Skin of body (tissue), 2 donors: ENCODE data around the gene PBX1. TPM values are rescaled to one million over a fixed set of nuclear protein-coding genes. Genes with fewer than 3 reads are reported as not detected.
A peak's percentile ranks its signal among the peaks of the same experiment; 100 is the strongest.
"Not testable (repeated sequence)": the region's sequence is repeated elsewhere in the genome, so short reads cannot be mapped to it uniquely, and the experiment has no call there.

ENCODE experiments used
- DNase-seq: peaks from one replicate; lab custom pipeline; 2025; lab: John Stamatoyannopoulos, UW
- total RNA-seq: library from RNA; depleted of rRNA; stranded (reverse); fragments of >200 nt; gene quantifications from one replicate; pipeline ENCODE4 v1.2.3, GENCODE V29; 2014

Gene PBX1
- total RNA-seq, 1 donor from 2014 or later = 57.2 TPM

- DNase-seq = no peak
Measured at GRCh38 chr1:164640686-164641352, 81.8 kb downstream of the PBX1 start.

GRCh38 chr1:164641353-164641730 lies 82.4 kb downstream of the PBX1 start:
- no peak for DNase-seq

- no peak for DNase-seq
Measured at GRCh38 chr1:164643018-164643417, 84.0 kb downstream of the PBX1 start.

GRCh38 chr1:164644268-164644667 lies 85.3 kb downstream of the PBX1 start:
- no peak for DNase-seq

- peak; percentile 57 for DNase-seq
Measured at GRCh38 chr1:164644774-164645644, 86.0 kb downstream of the PBX1 start.

GRCh38 chr1:164645921-164646320 lies 86.9 kb downstream of the PBX1 start:
- no peak for DNase-seq

GRCh38 chr1:164647211-164647610 lies 88.2 kb downstream of the PBX1 start:
- DNase-seq = no peak

GRCh38 chr1:164648636-164649035 lies 89.7 kb downstream of the PBX1 start:
- DNase-seq = no peak

- DNase-seq = no peak
Measured at GRCh38 chr1:164649146-164649545, 90.2 kb downstream of the PBX1 start.

GRCh38 chr1:164650531-164650930 lies 91.5 kb downstream of the PBX1 start:
- no peak for DNase-seq

GRCh38 chr1:164651351-164651951 lies 92.5 kb downstream of the PBX1 start:
- DNase-seq = no peak

GRCh38 chr1:164652969-164653368 lies 94.0 kb downstream of the PBX1 start:
- not testable (repeated sequence) for DNase-seq

GRCh38 chr1:164653705-164654104 lies 94.7 kb downstream of the PBX1 start:
- no peak for DNase-seq

GRCh38 chr1:164654200-164654599 lies 95.2 kb downstream of the PBX1 start:
- no peak for DNase-seq

- no peak for DNase-seq
Measured at GRCh38 chr1:164658864-164659263, 99.9 kb downstream of the PBX1 start.

GRCh38 chr1:164659621-164660411 lies 100.8 kb downstream of the PBX1 start:
- no peak for DNase-seq

- no peak for DNase-seq
Measured at GRCh38 chr1:164660412-164660772, 101.4 kb downstream of the PBX1 start.

- no peak for DNase-seq
Measured at GRCh38 chr1:164660775-164661174, 101.8 kb downstream of the PBX1 start.

- no peak for DNase-seq
Measured at GRCh38 chr1:164662462-164662861, 103.5 kb downstream of the PBX1 start.

- no peak for DNase-seq
Measured at GRCh38 chr1:164662955-164663354, 104.0 kb downstream of the PBX1 start.

GRCh38 chr1:164664127-164664526 lies 105.1 kb downstream of the PBX1 start:
- DNase-seq = no peak

- DNase-seq = no peak
Measured at GRCh38 chr1:164667001-164667400, 108.0 kb downstream of the PBX1 start.
